ENCODE results near the gene CYP4V2.

Gene CYP4V2

DNA sequence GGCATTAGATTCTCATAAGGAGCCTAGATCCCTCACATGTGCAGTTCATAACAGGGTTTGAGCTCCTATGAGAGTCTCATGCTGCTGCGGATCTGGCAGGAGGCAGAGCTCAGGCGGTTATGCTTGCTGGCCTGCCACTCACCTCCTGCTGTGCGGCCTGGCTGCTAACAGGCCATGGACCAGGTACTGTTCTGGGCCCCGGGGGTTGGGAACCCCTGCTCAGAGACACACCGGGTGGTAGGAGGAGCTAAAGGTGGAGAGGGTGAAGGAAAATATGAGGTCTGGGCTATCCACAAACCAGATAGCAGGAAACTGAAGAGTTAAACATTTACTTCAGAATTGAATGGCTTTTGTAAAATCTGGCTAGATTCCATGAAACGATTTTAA, 68.7 kb downstream of the CYP4V2 start:
- Histone ChIP-seq H3K4ac (ENCODE audit: low read depth in 1 of 2, low read length in 2 of 2) (no peak overlapping the region), H2AFZ (ENCODE audit: low read depth, low read length) (no peak overlapping the region), H3K4me1 (ENCODE audit: control insufficient read depth, insufficient read depth, low read depth, low read length) (peaks cover 7% of the 10 kb centered on the region), H2AK5ac (ENCODE audit: low read length, severe bottlenecking) (no peak overlapping the region), H3K18ac (ENCODE audit: low read depth in 1 of 2, low read length in 2 of 2) (no peak overlapping the region), H2BK5ac (ENCODE audit: low read depth, low read length, poor library complexity, severe bottlenecking) (no peak overlapping the region), H2BK120ac (ENCODE audit: low read depth, low read length) (no peak overlapping the region), H4K91ac (ENCODE audit: low read length) (no peak overlapping the region), H3K79me1 (replicated peaks; ENCODE audit: low read length, poor library complexity, severe bottlenecking) (no peaks in the 10 kb centered on the region), H3K23ac (ENCODE audit: low read length in 2 of 2) (no peak overlapping the region), H4K8ac (ENCODE audit: low read length) (no peak overlapping the region), H3K27me3 (ENCODE audit: control insufficient read depth in 1 of 2, insufficient read depth in 1 of 2, low read length in 2 of 2) (no peaks in the 10 kb centered on the region), H3K4me3 (ENCODE audit: insufficient read depth in 1 of 2, low read depth in 1 of 2, low read length in 2 of 2) (no peak overlapping the region), H3K4me2 (ENCODE audit: low read length, poor library complexity, severe bottlenecking) (no peak overlapping the region), H2BK12ac (ENCODE audit: low read length in 2 of 2) (no peak overlapping the region), H2BK15ac (ENCODE audit: low read depth, poor library complexity, severe bottlenecking) (no peak overlapping the region), H3K9ac (ENCODE audit: low read length) (no peak overlapping the region), H3K36me3 (ENCODE audit: control insufficient read depth in 1 of 2, insufficient read depth in 2 of 2, low read depth in 1 of 2, low read length in 2 of 2) (no peaks in the 10 kb centered on the region), H3K9me3 (ENCODE audit: control insufficient read depth, low read length) (no peaks in the 10 kb centered on the region), H3K27ac (ENCODE audit: low read length, poor library complexity, severe bottlenecking) (peak overlapping the region; percentile 4), H3K14ac (ENCODE audit: low read length in 2 of 2) (no peak overlapping the region)
- WGBS, result 89% methylated on average over 6 of the region's 6 CpGs
- no peak for DNase-seq
